Activated CD4-positive, alpha-beta memory T cell treated with anti-CD3 and anti-CD28 coated beads, Interleukin-2, amount 10 ng/mL, durations not matched to agents 7 days and 5 days (primary cell): Measurements from ENCODE around the gene SMIM3. TPM values are rescaled to one million over a fixed set of nuclear protein-coding genes. Genes with fewer than 3 reads are reported as not detected.
A peak's percentile ranks its signal among the peaks of the same experiment; 100 is the strongest.

Source experiments
- CTCF ChIA-PET: fragments of 350-600 bp; sonication (Branson Sonifier 250); formaldehyde crosslinking; loops from one replicate; lab custom pipeline; 2021; ENCODE audit warnings: antibody characterized with exemption, inconsistent platforms; lab: Charles Lee
- POLR2A ChIA-PET: fragments of 350-600 bp; sonication (Branson Sonifier 250); formaldehyde crosslinking; loops from one replicate; lab custom pipeline; 2021; ENCODE audit warnings: antibody characterized with exemption; lab: Charles Lee
- DNase-seq: peaks from one replicate; pipeline ENCODE4 v3.0.0-alpha.2; 2020
- H3K27ac Mint-ChIP-seq: one replicate; pipeline ENCODE4 v1.8.0; 2021; ENCODE audit warnings: mild to moderate bottlenecking, mixed read lengths
- H3K27me3 Mint-ChIP-seq: one replicate; pipeline ENCODE4 v1.8.0; 2021; ENCODE audit warnings: mixed read lengths
- H3K36me3 Mint-ChIP-seq: one replicate; pipeline ENCODE4 v1.8.0; 2021; ENCODE audit warnings: low read depth, mixed read lengths
- H3K4me1 Mint-ChIP-seq: one replicate; pipeline ENCODE4 v1.8.0; 2021; ENCODE audit warnings: mixed read lengths
- H3K4me3 Mint-ChIP-seq: one replicate; pipeline ENCODE4 v1.8.0; 2021; ENCODE audit warnings: mild to moderate bottlenecking, mixed read lengths
- H3K9me3 Mint-ChIP-seq: one replicate; pipeline ENCODE4 v1.8.0; 2021; ENCODE audit warnings: mixed read lengths
- total RNA-seq, 2 experiments: library from RNA; stranded (reverse); gene quantifications; one replicate each; pipeline ENCODE4 v1.2.3, GENCODE V29; 2021

The SMIM3 gene
- total RNA-seq, 2 experiments from 2014 or later, result 17.4 to 19.1 TPM

- Mint-ChIP-seq H3K36me3 (peaks cover 64% of the 10 kb centered on the region), H3K27ac (no peak overlapping the region), H3K9me3 (no peaks in the 10 kb centered on the region), H3K4me3 (no peak overlapping the region), H3K27me3 (no peaks in the 10 kb centered on the region), H3K4me1 (peaks cover 47% of the 10 kb centered on the region)
- no peak for DNase-seq
- CTCF ChIA-PET, result interaction anchor here (1.6 kb wide), 1 partner anchor 25 kb away, joined by 6 read pairs; the partner anchor contains the start of gene SMIM3
- POLR2A ChIA-PET, result interaction anchor here (1.1 to 1.3 kb wide), 2 partner anchors 10 to 25 kb away, joined by 3 to 4 read pairs; partner anchors contain the start of gene SMIM3
Measured at GRCh38 chr5:150753863-150754262, 24.7 kb upstream of the SMIM3 start.

- CTCF ChIA-PET, result interaction anchor here (0.5 to 2.6 kb wide), 6 partner anchors 21 to 307 kb away, joined by 3 to 10 read pairs (median 5); partner anchors contain the start of genes RPS14 and SMIM3
- H3K27ac Mint-ChIP-seq, result peak overlapping the region; percentile 12
- H3K36me3 Mint-ChIP-seq, result peaks cover 44% of the 10 kb centered on the region
- H3K4me3 Mint-ChIP-seq, result peak overlapping the region; percentile 46
- peaks cover 38% of the 10 kb centered on the region for H3K4me1 Mint-ChIP-seq
- H3K9me3 Mint-ChIP-seq, result no peaks in the 10 kb centered on the region
- POLR2A ChIA-PET, result interaction anchor here (1.2 to 4.0 kb wide), 7 partner anchors 9 to 89 kb away, joined by 3 to 28 read pairs (median 10); partner anchors contain the start of genes IRGM and SMIM3
- H3K27me3 Mint-ChIP-seq, result no peaks in the 10 kb centered on the region
- DNase-seq, result no peak
Measured at GRCh38 chr5:150757087-150757649, 21.4 kb upstream of the SMIM3 start.

GRCh38 chr5:150758203-150758530 lies 20.4 kb upstream of the SMIM3 start:
- H3K36me3 Mint-ChIP-seq, result peaks cover 36% of the 10 kb centered on the region
- ChIA-PET POLR2A (interaction anchor here (0.8 to 4.0 kb wide), 13 partner anchors 8 to 456 kb away, joined by 3 to 28 read pairs (median 4); partner anchors contain the start of genes IRGM, RBM22 and SMIM3), CTCF (interaction anchor here (1.0 to 3.0 kb wide), 11 partner anchors 16 to 308 kb away, joined by 3 to 24 read pairs (median 6); partner anchors contain the start of genes IRGM, RBM22, RPS14 and SMIM3)
- no peak for DNase-seq
- peaks cover 38% of the 10 kb centered on the region for H3K4me1 Mint-ChIP-seq
- H3K9me3 Mint-ChIP-seq, result no peaks in the 10 kb centered on the region
- no peak overlapping the region for H3K4me3 Mint-ChIP-seq
- H3K27ac Mint-ChIP-seq, result no peak overlapping the region
- no peaks in the 10 kb centered on the region for H3K27me3 Mint-ChIP-seq

DNA sequence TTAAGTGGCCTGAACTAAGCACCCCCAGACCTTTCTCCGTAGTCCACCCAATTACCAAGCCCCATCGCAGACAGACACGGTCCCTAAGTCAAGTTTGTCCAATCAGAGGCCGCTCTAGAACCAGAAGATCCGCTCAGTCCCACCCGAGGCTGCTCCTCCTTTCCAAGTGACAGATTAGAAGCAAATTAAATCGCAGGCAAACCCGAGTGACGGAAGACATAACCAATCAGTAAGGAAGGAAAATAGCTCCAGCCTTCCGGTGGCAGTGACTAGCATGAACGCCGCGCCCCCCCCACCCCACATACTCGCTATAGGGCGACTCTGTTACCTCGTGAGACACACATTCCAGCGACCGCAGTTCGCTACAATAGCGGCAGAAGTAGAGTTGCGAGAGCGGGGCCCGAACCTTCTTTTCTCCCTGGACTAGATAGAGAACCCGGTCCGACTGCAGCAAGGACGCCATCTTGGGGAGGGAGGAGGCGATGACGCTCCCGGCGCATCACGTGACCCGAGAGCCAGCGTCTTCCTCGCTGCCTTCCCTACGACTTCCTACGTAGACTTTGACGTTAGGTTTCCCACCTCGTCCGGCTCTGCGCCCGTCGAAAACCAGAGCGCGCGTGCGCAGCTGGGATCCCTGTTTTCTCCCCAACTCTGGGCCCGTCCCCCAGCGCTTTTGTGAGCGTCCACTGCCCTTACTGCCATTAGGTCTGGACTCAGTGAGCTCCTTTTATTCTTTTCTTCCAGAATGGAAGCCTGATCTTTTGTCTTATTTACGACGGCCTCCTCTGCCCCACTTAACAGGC lies 19.8 kb upstream of the SMIM3 start, which contains the start of gene DCTN4:
Gene DCTN4, minus strand, starts transcription at position 487 of the 803 bp plus-strand sequence. Its CDS starts 24 bp downstream, at position 463.
- peak; percentile 93 for DNase-seq
- Mint-ChIP-seq H3K27ac (no peak within 1 kb of the TSS), H3K27me3 (no peaks in the 10 kb centered on the region), H3K36me3 (peaks cover 30% of the 10 kb centered on the region), H3K4me3 (no peak within 1 kb of the TSS), H3K4me1 (peaks cover 37% of the 10 kb centered on the region), H3K9me3 (no peaks in the 10 kb centered on the region)
- ChIA-PET POLR2A (interaction anchor here (0.8 to 4.0 kb wide), 15 partner anchors 8 to 455 kb away, joined by 3 to 28 read pairs (median 4); partner anchors contain the start of genes IRGM, RBM22 and SMIM3), CTCF (interaction anchor here (1.0 to 3.0 kb wide), 11 partner anchors 15 to 309 kb away, joined by 3 to 24 read pairs (median 6); partner anchors contain the start of genes IRGM, RBM22, RPS14 and SMIM3)

DNA sequence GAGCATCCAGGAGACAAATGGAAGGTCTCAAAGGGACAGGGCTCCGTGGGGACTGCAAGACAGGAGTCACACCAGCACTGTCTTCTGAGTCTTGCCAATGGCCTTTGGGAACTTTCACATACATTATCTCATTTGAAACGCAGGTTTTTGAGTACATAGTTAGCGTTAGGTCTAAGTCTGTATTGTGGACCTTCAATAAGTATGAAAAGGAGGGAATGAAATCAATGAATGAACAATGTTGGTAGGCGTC lies 19.3 kb upstream of the SMIM3 start:
- no peaks in the 10 kb centered on the region for H3K9me3 Mint-ChIP-seq
- no peak for DNase-seq
- ChIA-PET POLR2A (interaction anchor here (1.0 to 4.0 kb wide), 10 partner anchors 10 to 455 kb away, joined by 3 to 28 read pairs (median 8); partner anchors contain the start of genes IRGM, RBM22 and SMIM3), CTCF (interaction anchor here (1.1 to 3.0 kb wide), 5 partner anchors 20 to 87 kb away, joined by 4 to 24 read pairs (median 9); partner anchors contain the start of genes IRGM and SMIM3)
- H3K4me3 Mint-ChIP-seq, result no peak overlapping the region
- H3K36me3 Mint-ChIP-seq, result peaks cover 25% of the 10 kb centered on the region
- H3K27ac Mint-ChIP-seq, result no peak overlapping the region
- peaks cover 34% of the 10 kb centered on the region for H3K4me1 Mint-ChIP-seq
- no peaks in the 10 kb centered on the region for H3K27me3 Mint-ChIP-seq

DNA sequence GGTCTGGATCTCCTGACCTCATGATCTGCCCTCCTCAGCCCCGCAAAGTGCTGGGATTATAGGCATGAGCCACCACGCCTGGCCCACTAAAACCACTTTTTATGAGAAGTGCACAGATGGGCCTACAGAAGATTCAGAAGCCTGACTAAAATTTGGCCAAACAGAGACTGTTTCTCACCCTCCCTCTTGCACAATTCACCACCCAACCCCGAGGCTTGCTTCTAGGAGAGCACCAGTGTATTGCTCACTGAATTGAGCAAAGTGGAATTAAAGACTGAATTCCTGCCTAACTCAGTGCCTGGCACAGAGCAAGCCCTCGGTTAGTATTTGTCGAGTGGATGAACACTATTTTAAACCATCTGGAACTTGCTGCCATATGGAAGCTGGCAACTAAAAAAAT lies 16.3 kb upstream of the SMIM3 start:
- POLR2A ChIA-PET, result no interaction called here
- Mint-ChIP-seq H3K27ac (no peak overlapping the region), H3K9me3 (no peaks in the 10 kb centered on the region), H3K27me3 (no peaks in the 10 kb centered on the region), H3K4me3 (no peak overlapping the region), H3K36me3 (peaks cover 1% of the 10 kb centered on the region), H3K4me1 (peaks cover 26% of the 10 kb centered on the region)
- DNase-seq, result no peak
- CTCF ChIA-PET, result no interaction called here

DNA sequence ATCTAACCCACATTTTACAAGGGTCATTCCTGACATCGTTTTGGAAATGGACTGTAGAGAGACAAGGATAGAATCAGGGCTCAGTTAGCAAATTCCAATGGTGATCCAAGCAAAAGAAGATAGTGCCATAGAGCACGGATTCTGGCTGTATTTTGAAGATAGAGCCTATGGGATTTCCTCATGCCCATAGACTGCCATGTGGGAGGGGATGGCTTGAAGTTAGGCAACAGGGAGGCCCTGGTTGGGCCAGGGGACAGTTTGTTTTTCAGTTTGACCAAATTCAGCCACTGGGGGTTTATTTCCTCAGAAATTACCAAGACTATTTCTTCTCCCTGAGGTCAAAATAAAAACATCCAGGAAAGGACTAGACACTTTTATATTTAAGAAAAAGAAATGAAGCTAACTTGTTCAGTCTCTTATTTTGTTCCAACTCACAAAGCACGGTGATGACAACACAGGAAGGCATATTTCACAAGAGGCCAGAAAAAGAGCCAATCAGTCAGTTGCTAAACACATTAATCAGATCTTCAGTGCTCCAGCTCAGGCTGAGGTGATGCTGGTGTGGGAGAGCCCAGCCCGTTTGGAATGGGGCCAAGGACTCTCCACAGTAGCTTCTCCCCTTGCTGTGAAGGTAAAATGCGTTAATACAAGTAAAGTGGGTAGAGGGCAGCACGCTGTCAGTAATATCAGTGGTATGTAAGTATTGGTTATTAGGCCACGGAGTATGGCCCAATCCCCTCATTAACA lies 15.4 kb upstream of the SMIM3 start:
- no peak overlapping the region for H3K4me3 Mint-ChIP-seq
- H3K4me1 Mint-ChIP-seq, result peaks cover 21% of the 10 kb centered on the region
- no peak overlapping the region for H3K27ac Mint-ChIP-seq
- DNase-seq, result no peak
- CTCF ChIA-PET, result interaction anchor here (1.6 to 2.4 kb wide), 2 partner anchors 15 to 19 kb away, joined by 6 to 8 read pairs; partner anchors contain the start of gene SMIM3
- no peaks in the 10 kb centered on the region for H3K36me3 Mint-ChIP-seq
- POLR2A ChIA-PET, result interaction anchor here (1.4 kb wide), 1 partner anchor 20 kb away, joined by 3 read pairs; no protein-coding TSS in a partner anchor
- H3K9me3 Mint-ChIP-seq, result no peaks in the 10 kb centered on the region
- H3K27me3 Mint-ChIP-seq, result no peaks in the 10 kb centered on the region

GRCh38 chr5:150764530-150764929 lies 14.0 kb upstream of the SMIM3 start:
- CTCF ChIA-PET, result interaction anchor here (1.1 to 2.4 kb wide), 4 partner anchors 11 to 63 kb away, joined by 3 to 8 read pairs (median 4); partner anchors contain the start of genes RBM22 and SMIM3
- DNase-seq, result no peak
- Mint-ChIP-seq H3K9me3 (no peaks in the 10 kb centered on the region), H3K27ac (no peak overlapping the region), H3K4me3 (no peak overlapping the region), H3K36me3 (no peaks in the 10 kb centered on the region), H3K27me3 (no peaks in the 10 kb centered on the region), H3K4me1 (peaks cover 15% of the 10 kb centered on the region)
- POLR2A ChIA-PET, result interaction anchor here (0.7 to 1.6 kb wide), 5 partner anchors 10 to 29 kb away, joined by 3 to 4 read pairs (median 4); partner anchors contain the start of gene SMIM3

GRCh38 chr5:150765011-150765798 lies 13.4 kb upstream of the SMIM3 start:
- POLR2A ChIA-PET, result interaction anchor here (1.1 to 1.6 kb wide), 3 partner anchors 11 to 30 kb away, joined by 4 read pairs; partner anchors contain the start of gene SMIM3
- Mint-ChIP-seq H3K27ac (no peak overlapping the region), H3K36me3 (peaks cover 3% of the 10 kb centered on the region), H3K4me3 (no peak overlapping the region), H3K9me3 (no peaks in the 10 kb centered on the region), H3K27me3 (no peaks in the 10 kb centered on the region), H3K4me1 (peaks cover 17% of the 10 kb centered on the region)
- no peak for DNase-seq
- CTCF ChIA-PET, result interaction anchor here (0.8 to 2.4 kb wide), 4 partner anchors 10 to 64 kb away, joined by 3 to 8 read pairs (median 3); partner anchors contain the start of genes RBM22 and SMIM3

- Mint-ChIP-seq H3K9me3 (peaks cover 3% of the 10 kb centered on the region), H3K4me1 (peaks cover 23% of the 10 kb centered on the region), H3K27ac (no peak overlapping the region), H3K36me3 (peaks cover 9% of the 10 kb centered on the region), H3K4me3 (no peak overlapping the region), H3K27me3 (no peaks in the 10 kb centered on the region)
- CTCF ChIA-PET, result interaction anchor here (0.8 to 1.1 kb wide), 2 partner anchors 13 to 65 kb away, joined by 3 read pairs; partner anchors contain the start of genes RBM22 and SMIM3
- POLR2A ChIA-PET, result interaction anchor here (1.1 kb wide), 1 partner anchor 8 kb away, joined by 4 read pairs; no protein-coding TSS in a partner anchor
- no peak for DNase-seq
Measured at GRCh38 chr5:150765799-150766169, 12.8 kb upstream of the SMIM3 start.

- DNase-seq, result no peak
- peaks cover 27% of the 10 kb centered on the region for H3K4me1 Mint-ChIP-seq
- peaks cover 6% of the 10 kb centered on the region for H3K9me3 Mint-ChIP-seq
- no peak overlapping the region for H3K27ac Mint-ChIP-seq
- ChIA-PET POLR2A (interaction anchor here (1.1 kb wide), 2 partner anchors 9 to 13 kb away, joined by 4 to 6 read pairs; no protein-coding TSS in a partner anchor), CTCF (interaction anchor here (0.8 kb wide), 1 partner anchor 12 kb away, joined by 3 read pairs; the partner anchor contains the start of gene SMIM3)
- no peak overlapping the region for H3K4me3 Mint-ChIP-seq
- H3K36me3 Mint-ChIP-seq, result peaks cover 13% of the 10 kb centered on the region
- no peaks in the 10 kb centered on the region for H3K27me3 Mint-ChIP-seq
Measured at GRCh38 chr5:150766251-150766650, 12.3 kb upstream of the SMIM3 start.
